Measurements from ENCODE around the gene KCNT1. TPM values are rescaled to one million over a fixed set of nuclear protein-coding genes. Genes with fewer than 3 reads are reported as not detected.

KCNT1 gene
- total RNA-seq, 1 experiment from 2014 or later = 0.09 TPM

- ChIA-PET POLR2A (no interaction called here), CTCF (no interaction called here)
- Mint-ChIP-seq H3K9me3 (ENCODE audit: unreplicated experiment) (peaks cover 15% of the 10 kb centered on the region), H3K36me3 (ENCODE audit: insufficient read depth, unreplicated experiment) (peaks cover 4% of the 10 kb centered on the region), H3K27me3 (ENCODE audit: insufficient read depth, unreplicated experiment) (peaks cover 18% of the 10 kb centered on the region), H3K4me3 (ENCODE audit: unreplicated experiment) (no peak overlapping the region), H3K4me1 (ENCODE audit: low read depth, unreplicated experiment) (peaks cover 5% of the 10 kb centered on the region), H3K27ac (ENCODE audit: unreplicated experiment) (no peak overlapping the region)
- no peak for DNase-seq
- no peaks in the 10 kb centered on the region for H3K36me3 ChIP-seq (ENCODE audit: control insufficient read depth, insufficient read depth, low read length)
- no peak overlapping the region for H3K4me3 ChIP-seq (ENCODE audit: low read depth, low read length)
- no peak for TF ChIP-seq CTCF (IDR thresholded peaks at IDR 0.05; ENCODE audit: insufficient read depth in 1 of 2, low read depth in 1 of 2, low read length in 1 of 2, severe bottlenecking in 1 of 2, unreplicated experiment in 1 of 2)
- no TSS peak for BruUV-seq (replicated peaks)
- H3K27me3 ChIP-seq (replicated peaks; ENCODE audit: control insufficient read depth, insufficient read depth, low read length) = no peaks in the 10 kb centered on the region
- intact Hi-C loops (cut with micrococcal nuclease; ENCODE audit: unreplicated experiment) = no loop called here
- no peaks in the 10 kb centered on the region for H3K4me1 ChIP-seq
- H3K9me3 ChIP-seq = peaks cover 4% of the 10 kb centered on the region; the same call in 1 of the 2 replicates
Measured at GRCh38 chr9:135728436-135729110, 26.6 kb downstream of the KCNT1 start.

DNA sequence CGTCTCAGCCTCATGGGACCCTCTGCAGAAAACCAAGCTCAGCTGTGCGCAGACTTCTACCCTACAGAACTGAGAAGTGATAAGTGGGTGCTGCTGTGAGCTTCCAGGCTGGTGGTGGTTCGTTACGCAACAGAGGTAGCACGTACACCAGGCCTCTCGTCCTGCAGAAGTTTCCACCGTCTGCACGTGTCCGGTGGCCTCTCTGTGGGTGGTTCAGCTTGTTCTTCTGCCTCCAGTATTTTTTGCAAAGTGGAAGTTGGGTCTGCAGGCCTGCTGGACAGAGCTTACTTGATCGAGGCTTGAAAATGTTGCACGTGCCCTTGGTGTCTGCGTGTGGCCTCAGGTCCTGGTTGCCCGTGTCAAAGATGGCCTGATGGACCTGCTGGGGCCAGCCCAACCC, 27.5 kb downstream of the KCNT1 start:
- no peak overlapping the region for H3K4me3 Mint-ChIP-seq (ENCODE audit: unreplicated experiment)
- peaks cover 4% of the 10 kb centered on the region; the same call in 1 of the 2 replicates for H3K9me3 ChIP-seq
- POLR2A ChIA-PET = no interaction called here
- H3K4me1 ChIP-seq = no peaks in the 10 kb centered on the region
- peaks cover 18% of the 10 kb centered on the region for H3K27me3 Mint-ChIP-seq (ENCODE audit: insufficient read depth, unreplicated experiment)
- H3K36me3 Mint-ChIP-seq (ENCODE audit: insufficient read depth, unreplicated experiment) = peaks cover 4% of the 10 kb centered on the region
- H3K9me3 Mint-ChIP-seq (ENCODE audit: unreplicated experiment) = peaks cover 16% of the 10 kb centered on the region
- H3K4me1 Mint-ChIP-seq (ENCODE audit: low read depth, unreplicated experiment) = peaks cover 5% of the 10 kb centered on the region
- no peak overlapping the region for H3K4me3 ChIP-seq (ENCODE audit: low read depth, low read length)
- BruUV-seq (replicated peaks) = no TSS peak
- intact Hi-C loops (cut with micrococcal nuclease; ENCODE audit: unreplicated experiment) = no loop called here
- H3K27me3 ChIP-seq (replicated peaks; ENCODE audit: control insufficient read depth, insufficient read depth, low read length) = no peaks in the 10 kb centered on the region
- H3K27ac Mint-ChIP-seq (ENCODE audit: unreplicated experiment) = no peak overlapping the region
- CTCF ChIA-PET = no interaction called here
- TF ChIP-seq CTCF (IDR thresholded peaks at IDR 0.05; ENCODE audit: insufficient read depth in 1 of 2, low read depth in 1 of 2, low read length in 1 of 2, severe bottlenecking in 1 of 2, unreplicated experiment in 1 of 2) = no peak
- no peaks in the 10 kb centered on the region for H3K36me3 ChIP-seq (ENCODE audit: control insufficient read depth, insufficient read depth, low read length)
- DNase-seq = no peak

DNA sequence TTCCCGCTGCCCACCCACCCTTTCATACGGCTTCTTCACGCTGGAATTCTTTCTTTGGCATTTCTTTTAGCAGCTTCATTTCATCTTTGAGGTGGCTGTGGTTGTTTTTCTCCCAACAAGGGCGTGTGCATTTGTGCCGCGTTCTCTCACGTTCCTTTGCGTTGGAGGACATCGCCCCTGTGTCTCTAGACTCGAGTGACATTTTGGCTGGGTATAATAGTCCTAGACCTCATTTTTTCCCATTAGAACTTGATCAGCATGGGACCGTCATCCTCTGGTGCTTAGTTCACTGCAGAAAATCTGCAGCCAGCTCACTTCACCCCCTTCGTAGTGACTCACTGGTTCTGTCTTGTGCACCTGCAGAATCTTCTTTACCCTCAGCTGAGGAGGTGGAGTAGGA, 29.5 kb downstream of the KCNT1 start:
- TF ChIP-seq CTCF (IDR thresholded peaks at IDR 0.05; ENCODE audit: insufficient read depth in 1 of 2, low read depth in 1 of 2, low read length in 1 of 2, severe bottlenecking in 1 of 2, unreplicated experiment in 1 of 2) = no peak
- Mint-ChIP-seq H3K27ac (ENCODE audit: unreplicated experiment) (no peak overlapping the region), H3K36me3 (ENCODE audit: insufficient read depth, unreplicated experiment) (peaks cover 4% of the 10 kb centered on the region), H3K4me1 (ENCODE audit: low read depth, unreplicated experiment) (peaks cover 5% of the 10 kb centered on the region), H3K27me3 (ENCODE audit: insufficient read depth, unreplicated experiment) (peaks cover 13% of the 10 kb centered on the region), H3K9me3 (ENCODE audit: unreplicated experiment) (peaks cover 16% of the 10 kb centered on the region), H3K4me3 (ENCODE audit: unreplicated experiment) (no peak overlapping the region)
- no peak for DNase-seq
- ChIA-PET POLR2A (no interaction called here), CTCF (no interaction called here)
- BruUV-seq (replicated peaks) = no TSS peak
- intact Hi-C loops (cut with micrococcal nuclease; ENCODE audit: unreplicated experiment) = no loop called here
- Histone ChIP-seq H3K4me1 (no peaks in the 10 kb centered on the region), H3K9me3 (peaks cover 4% of the 10 kb centered on the region; the same call in 1 of the 2 replicates), H3K27me3 (replicated peaks; ENCODE audit: control insufficient read depth, insufficient read depth, low read length) (no peaks in the 10 kb centered on the region), H3K36me3 (ENCODE audit: control insufficient read depth, insufficient read depth, low read length) (no peaks in the 10 kb centered on the region), H3K4me3 (ENCODE audit: low read depth, low read length) (no peak overlapping the region)
